Tibial artery (tissue), 4 donors: Measurements from ENCODE around the gene STK24.
A peak's percentile ranks its signal among the peaks of the same experiment; 100 is the strongest.

Experiments
- DNase-seq, 2 donors: peaks; one replicate each; pipeline ENCODE4 v3.0.0-alpha.2; 2019
- H3K27ac ChIP-seq, 2 donors: fragments of 200-600 bp; sonication (generic) in 1 of 2; 1 replicate in 1 of 2; 2 replicates in 1 of 2; pipeline ENCODE4 v1.5.1; 2018 to 2019; ENCODE audit warnings: mild to moderate bottlenecking in 1 of 2
- H3K27me3 ChIP-seq, 2 donors: fragments of 200-600 bp; sonication (generic) in 1 of 2; one replicate each; pipeline versions ENCODE4 v1.5.1 to v1.6.0; 2016 to 2019
- H3K36me3 ChIP-seq, 3 donors: fragments of 200-600 bp; sonication (generic) in 2 of 3; one replicate each; pipeline ENCODE4 v1.5.1; 2016 to 2019; ENCODE audit warnings: mild to moderate bottlenecking in 2 of 3
- H3K4me1 ChIP-seq, 4 donors: fragments of 200-600 bp; sonication (generic) in 2 of 4; 1 replicate in 3 of 4; 2 replicates in 1 of 4; pipeline ENCODE4 v1.5.1; 2016 to 2019
- H3K4me3 ChIP-seq, 2 donors: fragments of 200-600 bp; sonication (generic) in 1 of 2; 1 replicate in 1 of 2; 2 replicates in 1 of 2; pipeline ENCODE4 v1.5.1; 2018 to 2019; ENCODE audit warnings: mild to moderate bottlenecking in 2 of 2
- H3K9me3 ChIP-seq, 3 donors: fragments of 200-600 bp; sonication (generic) in 1 of 3; one replicate each; pipeline ENCODE4 v1.5.1; 2016 to 2019
- intact Hi-C: fragments of 100-400 bp; cut with DNase I; formaldehyde crosslinking; loops from one replicate; pipeline ENCODE4 v1.15.0; 2023; ENCODE audit warnings: low total_unique reads
- TF ChIP-seq, protein P1 (sequence below), 2 experiments: fragments of 200-600 bp in 1 of 2; fragments of 450-650 bp in 1 of 2; IDR thresholded peaks; one replicate each; pipeline ENCODE4 v1.5.1; 2017 to 2019; ENCODE audit warnings: antibody characterized with exemption in 2 of 2, mild to moderate bottlenecking in 1 of 2, moderate library complexity in 1 of 2

STK24 gene

DNA sequence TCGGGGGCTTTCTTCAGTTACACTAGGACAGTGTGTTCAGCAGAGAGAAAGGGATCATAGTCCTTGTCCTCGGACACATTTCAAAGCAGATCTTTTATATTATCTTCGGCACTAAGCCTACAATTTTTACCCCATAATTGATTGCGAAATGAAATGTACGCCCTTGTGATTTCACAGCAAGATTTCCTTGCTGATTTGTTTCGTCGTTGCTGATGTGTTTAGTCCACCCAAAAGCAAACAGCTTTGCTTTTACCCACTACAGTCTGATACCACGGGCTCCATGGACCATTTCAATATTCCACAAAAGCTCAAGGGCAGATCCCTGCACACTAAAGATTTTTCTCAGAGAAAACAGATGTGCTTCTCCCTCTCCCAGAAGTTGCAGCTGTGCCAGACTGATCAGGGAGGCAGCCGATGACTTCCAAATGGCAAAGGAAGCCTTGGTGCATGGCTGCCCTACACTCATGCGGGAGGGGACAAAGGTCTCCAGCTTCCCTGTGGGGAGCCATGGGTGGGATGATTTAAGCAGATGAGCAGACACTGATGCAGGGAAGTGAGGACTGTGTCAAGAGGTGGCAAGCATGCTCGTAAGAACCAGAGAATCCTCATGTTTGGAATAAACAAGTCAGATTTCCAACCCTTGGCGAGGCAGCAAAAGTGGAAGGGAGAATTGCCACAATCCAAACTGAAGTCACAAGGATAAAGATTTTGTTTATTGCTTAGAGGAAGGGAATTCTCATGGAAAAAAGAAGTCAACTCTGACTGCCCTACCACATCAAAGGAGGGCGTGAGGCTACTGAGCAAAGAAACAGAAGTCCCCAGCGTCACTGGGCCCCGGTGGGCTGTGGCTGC lies 81.1 kb downstream of the STK24 start:
- peak overlapping the region; percentile 72 to 73 for H3K27ac ChIP-seq
- H3K9me3 ChIP-seq = no peaks in the 10 kb centered on the region
- TF ChIP-seq, protein P1, sequence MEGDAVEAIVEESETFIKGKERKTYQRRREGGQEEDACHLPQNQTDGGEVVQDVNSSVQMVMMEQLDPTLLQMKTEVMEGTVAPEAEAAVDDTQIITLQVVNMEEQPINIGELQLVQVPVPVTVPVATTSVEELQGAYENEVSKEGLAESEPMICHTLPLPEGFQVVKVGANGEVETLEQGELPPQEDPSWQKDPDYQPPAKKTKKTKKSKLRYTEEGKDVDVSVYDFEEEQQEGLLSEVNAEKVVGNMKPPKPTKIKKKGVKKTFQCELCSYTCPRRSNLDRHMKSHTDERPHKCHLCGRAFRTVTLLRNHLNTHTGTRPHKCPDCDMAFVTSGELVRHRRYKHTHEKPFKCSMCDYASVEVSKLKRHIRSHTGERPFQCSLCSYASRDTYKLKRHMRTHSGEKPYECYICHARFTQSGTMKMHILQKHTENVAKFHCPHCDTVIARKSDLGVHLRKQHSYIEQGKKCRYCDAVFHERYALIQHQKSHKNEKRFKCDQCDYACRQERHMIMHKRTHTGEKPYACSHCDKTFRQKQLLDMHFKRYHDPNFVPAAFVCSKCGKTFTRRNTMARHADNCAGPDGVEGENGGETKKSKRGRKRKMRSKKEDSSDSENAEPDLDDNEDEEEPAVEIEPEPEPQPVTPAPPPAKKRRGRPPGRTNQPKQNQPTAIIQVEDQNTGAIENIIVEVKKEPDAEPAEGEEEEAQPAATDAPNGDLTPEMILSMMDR (IDR thresholded peaks at IDR 0.05) = no peak
- intact Hi-C loops = loop anchor here (5.0 kb wide), 1 partner anchor 71 kb away; no protein-coding TSS in a partner anchor
- H3K27me3 ChIP-seq = no peaks in the 10 kb centered on the region
- no peak overlapping the region for H3K4me3 ChIP-seq
- DNase-seq = peak; percentile 86 to 87
- H3K4me1 ChIP-seq = peaks cover 0 to 69% (median 38%) of the 10 kb centered on the region in 4 donors
- H3K36me3 ChIP-seq = peaks cover 0 to 14% (median 5%) of the 10 kb centered on the region in 3 donors

DNA sequence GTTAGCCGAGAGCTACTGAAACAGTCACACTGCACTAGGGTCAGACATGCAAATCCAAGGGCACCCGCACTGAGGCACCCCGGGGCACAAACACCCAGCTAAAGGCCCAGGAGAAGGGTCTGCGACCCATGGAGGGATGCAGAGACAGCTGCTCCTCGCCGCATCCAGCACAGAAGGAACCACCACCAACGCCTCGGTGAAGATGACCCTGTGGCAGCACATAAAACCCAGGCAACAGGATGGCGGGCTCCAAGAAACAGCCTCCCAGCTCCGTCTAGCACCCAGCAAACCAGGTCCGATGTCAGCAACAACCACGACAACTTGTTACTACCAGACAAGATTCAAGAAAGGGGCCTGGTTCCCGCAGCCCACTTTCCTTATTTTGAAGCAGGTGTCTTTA lies 82.1 kb downstream of the STK24 start:
- H3K27me3 ChIP-seq = no peaks in the 10 kb centered on the region
- no peaks in the 10 kb centered on the region for H3K9me3 ChIP-seq
- TF ChIP-seq, protein P1 (IDR thresholded peaks at IDR 0.05) = no peak
- H3K4me3 ChIP-seq = no peak overlapping the region
- peak overlapping the region in 1 of 2 donors; percentile 14 for H3K27ac ChIP-seq
- H3K36me3 ChIP-seq = peaks cover 0 to 14% (median 5%) of the 10 kb centered on the region in 3 donors
- no peak for DNase-seq
- peaks cover 0 to 73% (median 41%) of the 10 kb centered on the region in 4 donors for H3K4me1 ChIP-seq
- intact Hi-C loops = loop anchor here (5.0 kb wide), 1 partner anchor 73 kb away; no protein-coding TSS in a partner anchor

DNA sequence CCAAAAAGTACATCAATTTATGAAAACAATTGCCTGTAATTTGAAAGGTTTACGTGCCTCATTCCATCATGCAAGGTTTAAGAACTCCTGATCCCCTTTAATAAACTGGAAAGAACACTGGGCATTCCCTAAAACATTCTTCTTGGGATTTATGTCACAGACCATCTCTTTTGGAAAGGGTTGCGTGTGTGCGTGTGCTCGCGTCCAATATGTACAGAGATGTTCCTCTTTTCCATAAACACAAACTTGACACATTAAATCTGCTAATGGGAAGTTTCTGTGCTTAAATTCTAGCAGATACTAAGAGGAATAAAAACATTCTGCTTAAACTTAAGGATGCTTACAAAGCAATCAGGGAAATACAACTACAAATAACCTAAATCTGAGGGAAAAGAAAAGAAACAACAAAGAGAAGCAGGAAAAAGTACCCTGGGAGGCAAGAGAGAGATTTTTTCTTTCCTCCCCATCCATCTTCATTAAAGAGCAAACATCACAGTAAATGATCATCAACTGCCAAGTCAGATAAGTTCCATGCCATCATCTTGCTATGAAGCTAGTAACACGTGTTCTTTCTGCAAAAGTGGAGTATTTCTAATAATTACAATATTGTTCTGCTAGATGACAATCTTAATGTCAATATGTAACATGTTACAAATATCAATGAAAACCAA lies 83.7 kb downstream of the STK24 start:
- H3K4me1 ChIP-seq = peaks cover 0 to 71% (median 39%) of the 10 kb centered on the region in 4 donors
- H3K27ac ChIP-seq = no peak overlapping the region
- TF ChIP-seq, protein P1 (IDR thresholded peaks at IDR 0.05) = no peak
- H3K27me3 ChIP-seq = no peaks in the 10 kb centered on the region
- H3K4me3 ChIP-seq = no peak overlapping the region
- peaks cover 0 to under 1% (median 0%) of the 10 kb centered on the region in 3 donors for H3K36me3 ChIP-seq
- intact Hi-C loops = no loop called here
- no peaks in the 10 kb centered on the region for H3K9me3 ChIP-seq
- no peak for DNase-seq

DNA sequence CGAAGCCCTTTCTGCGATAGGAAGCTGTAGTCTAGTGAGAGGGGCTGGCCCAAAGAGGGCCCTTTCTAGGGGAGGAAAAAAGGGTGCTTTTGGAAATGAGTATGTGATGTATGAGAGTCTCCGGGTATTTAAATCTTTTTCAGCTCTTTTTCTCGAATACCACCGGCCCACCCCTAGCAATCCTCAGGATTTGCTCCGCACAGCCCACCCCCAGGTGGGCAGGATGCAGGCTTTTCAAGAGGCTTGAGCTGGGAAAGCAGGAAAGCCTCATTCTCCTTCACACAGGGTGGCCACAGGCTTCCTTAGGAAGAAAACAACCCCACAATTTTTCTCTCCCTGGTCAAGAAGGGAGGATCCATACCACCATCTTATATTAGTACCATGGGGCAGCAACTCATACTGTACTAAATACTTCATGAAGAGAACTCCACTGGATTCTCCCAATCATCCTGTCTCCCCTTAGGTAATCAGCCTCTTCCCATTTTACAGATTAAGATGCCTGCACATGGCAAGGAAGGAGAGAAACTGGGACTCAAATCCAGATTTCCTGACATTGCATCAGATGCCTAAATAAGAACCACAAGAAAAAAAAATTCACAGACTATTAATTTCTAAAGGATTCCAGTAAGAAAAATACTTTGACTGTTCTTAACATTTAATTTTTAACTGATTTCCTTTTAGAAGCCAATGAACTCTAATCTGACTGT lies 84.4 kb downstream of the STK24 start:
- Histone ChIP-seq H3K27ac (peak overlapping the region in 1 of 2 donors; percentile 28), H3K4me3 (no peak overlapping the region), H3K27me3 (no peaks in the 10 kb centered on the region), H3K9me3 (no peaks in the 10 kb centered on the region), H3K4me1 (peaks cover 0 to 67% (median 37%) of the 10 kb centered on the region in 4 donors), H3K36me3 (no peaks in the 10 kb centered on the region)
- TF ChIP-seq, protein P1 (IDR thresholded peaks at IDR 0.05) = no peak
- no peak for DNase-seq
- intact Hi-C loops = no loop called here

DNA sequence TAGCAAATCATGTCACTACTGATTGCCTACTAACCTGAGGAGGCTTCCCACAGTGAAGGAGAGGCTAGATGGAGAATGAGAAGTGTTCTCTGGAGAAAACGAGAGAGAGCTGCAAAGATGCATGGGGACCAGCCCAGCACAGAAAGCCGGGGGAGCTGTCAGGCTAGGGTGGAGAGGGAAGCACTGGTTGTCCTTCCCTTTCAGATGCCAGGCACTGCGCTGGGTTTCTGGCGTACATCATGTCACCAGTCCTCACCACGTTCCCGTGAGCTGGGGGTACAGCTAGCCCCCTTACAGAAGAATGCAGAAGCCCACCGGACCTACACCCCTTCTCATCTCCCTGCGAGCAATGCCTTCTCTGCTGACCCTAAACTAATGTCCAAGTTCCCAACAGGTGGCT lies 86.0 kb downstream of the STK24 start:
- intact Hi-C loops = no loop called here
- no peaks in the 10 kb centered on the region for H3K9me3 ChIP-seq
- no peak for DNase-seq
- TF ChIP-seq, protein P1 (IDR thresholded peaks at IDR 0.05) = no peak
- H3K27ac ChIP-seq = no peak overlapping the region
- no peaks in the 10 kb centered on the region for H3K27me3 ChIP-seq
- H3K36me3 ChIP-seq = no peaks in the 10 kb centered on the region
- H3K4me1 ChIP-seq = peaks cover 0 to 58% (median 29%) of the 10 kb centered on the region in 4 donors
- no peak overlapping the region for H3K4me3 ChIP-seq
